K562 (cell line): Measurements from ENCODE around the gene WDR27. TPM values are rescaled to one million over a fixed set of nuclear protein-coding genes. Genes with fewer than 3 reads are reported as not detected.

Experiments
- FOXA3 ChIP-seq, 2 experiments: fragments of 450-650 bp in 1 of 2; sonication (generic) in 1 of 2; formaldehyde crosslinking; IDR thresholded peaks in 1 of 2; conservative IDR thresholded peaks in 1 of 2; 2 replicates each; pipeline versions ENCODE4 v1.4.0 to v1.8.0; 2020 to 2022; ENCODE audit warnings: mild to moderate bottlenecking in 2 of 2, missing genetic modification reagents in 1 of 2
- GATAD2B ChIP-seq: fragments of 450-650 bp; IDR thresholded peaks from 2 replicates; pipeline ENCODE4 v1.6.1; 2017; ENCODE audit warnings: mild to moderate bottlenecking, borderline replicate concordance
- HMG20B ChIP-seq: fragments of 250-450 bp; sonication (Bioruptor Pico); IDR thresholded peaks from 2 replicates; pipeline ENCODE4 v1.5.0; 2021; ENCODE audit warnings: mild to moderate bottlenecking
- KAT2B ChIP-seq: IDR thresholded peaks from one replicate; pipeline ENCODE4 v1.6.1; 2012; ENCODE audit warnings: low read depth, mild to moderate bottlenecking, control low read depth, inconsistent platforms, low read length, moderate library complexity
- MGA ChIP-seq: fragments of 450-650 bp; IDR thresholded peaks from 2 replicates; pipeline ENCODE4 v1.6.1; 2016; ENCODE audit warnings: mild to moderate bottlenecking, moderate library complexity
- MNT ChIP-seq, 2 experiments: fragments of 450-650 bp; conservative IDR thresholded peaks; 2 replicates each; pipeline ENCODE4 v1.6.1; 2017; ENCODE audit warnings: mild to moderate bottlenecking in 2 of 2, moderate library complexity in 2 of 2
- SAFB ChIP-seq: fragments of 200-400 bp; formaldehyde crosslinking; IDR thresholded peaks from 2 replicates; pipeline ENCODE4 v1.6.1; 2017; ENCODE audit warnings: low read depth, low read length, borderline replicate concordance
- SRSF1 ChIP-seq: fragments of 200-400 bp; formaldehyde crosslinking; IDR thresholded peaks from 2 replicates; pipeline ENCODE4 v1.6.1; 2017; ENCODE audit warnings: mild to moderate bottlenecking, low read depth, low read length, moderate library complexity
- STAT5B ChIP-seq: fragments of 250-450 bp; sonication (Bioruptor Pico); IDR thresholded peaks from 2 replicates; pipeline ENCODE4 v1.8.0; 2021; ENCODE audit warnings: mild to moderate bottlenecking, inconsistent platforms
- TAL1 ChIP-seq: fragments of 450-650 bp; IDR thresholded peaks from 2 replicates; pipeline ENCODE4 v1.6.1; 2016; ENCODE audit warnings: mild to moderate bottlenecking
- ZNF263 ChIP-seq: sonication (generic); formaldehyde crosslinking; IDR thresholded peaks from 2 replicates; pipeline ENCODE4 v1.8.0; 2022; ENCODE audit warnings: mild to moderate bottlenecking, missing genetic modification reagents, borderline replicate concordance
- ZNF395 ChIP-seq: fragments of 200-800 bp; sonication (Bioruptor generic); IDR thresholded peaks from 2 replicates; pipeline ENCODE4 v1.6.1; 2017; ENCODE audit warnings: missing genetic modification characterization, missing compliant biosample characterization
- ZNF76 ChIP-seq: fragments of 250-450 bp; sonication (Bioruptor Pico); IDR thresholded peaks from 2 replicates; pipeline ENCODE4 v1.4.0; 2020; ENCODE audit warnings: mild to moderate bottlenecking, moderate library complexity, borderline replicate concordance
- polyA plus RNA-seq, 8 experiments: library from polyadenylated mRNA; depleted of rRNA in 4 of 8; stranded (reverse) in 5 of 8; unstranded in 3 of 8; fragments of >200 nt; fragmentation: Nextera tagmentation in 2 of 8; fragmentation: Illumina TruSeq in 1 of 8; extraction: Ambion mirVana in 2 of 8; extraction: Trizol in 1 of 8; gene quantifications; 2 replicates each; pipeline versions ENCODE4 v1.2.1 to v1.2.3, GENCODE V29; 2011 to 2014; ENCODE audit warnings: inconsistent platforms in 1 of 8, missing spikeins in 1 of 8
- total RNA-seq, 7 experiments: library from RNA; depleted of rRNA in 6 of 7; stranded (reverse); fragments of >200 nt in 6 of 7; fragmentation: Illumina TruSeq in 2 of 7; extraction: Trizol in 2 of 7; gene quantifications; 2 replicates each; pipeline versions ENCODE4 v1.2.1 to v1.2.3, GENCODE V29; 2011 to 2021; ENCODE audit warnings: low replicate concordance in 1 of 7

The WDR27 gene
- total and polyA plus RNA-seq, 9 of the 15 experiments (the other 6 are each of a cell fraction or from before 2014, with no cell fraction given): 4.3 to 77.2 (median 22.7) TPM

DNA sequence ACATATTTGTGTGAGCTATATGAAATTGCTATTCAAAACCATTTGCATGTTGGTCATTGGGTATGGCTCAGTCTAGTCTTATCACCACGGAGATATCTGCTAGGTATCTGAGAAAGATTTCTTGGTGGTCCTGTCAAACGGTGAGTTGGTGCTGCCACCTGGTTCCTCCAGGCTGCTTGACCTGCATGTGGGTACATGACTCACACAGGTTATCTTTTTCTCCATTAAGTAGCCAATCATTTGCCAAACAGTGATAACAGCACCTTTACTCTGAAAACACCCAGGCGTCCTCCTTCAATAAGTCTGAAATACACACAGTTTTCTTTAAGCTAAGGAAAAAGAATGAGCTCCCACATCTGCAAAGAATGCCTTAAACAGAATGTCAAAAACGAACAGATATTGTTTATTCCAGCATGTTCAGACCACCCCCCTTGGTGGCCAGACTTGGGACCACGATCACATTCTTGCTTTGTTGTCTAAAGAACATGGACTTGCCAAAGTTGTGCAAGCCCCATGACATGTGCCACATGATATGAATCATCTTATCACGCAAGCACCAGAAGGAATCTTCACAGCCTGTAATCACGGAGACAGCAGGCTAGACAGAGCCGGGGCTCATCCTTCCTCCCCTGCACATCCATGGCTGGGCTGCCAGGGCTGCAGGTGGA lies 247.5 kb downstream of the WDR27 start (continued):
- TF ChIP-seq SAFB (no peak), ZNF263 (CRISPR knock-in tag) (peak; percentile 60; the same call in 1 of the 2 replicates), TAL1 (peak; percentile 73), ZNF395 (CRISPR knock-in tag) (0 out of 2 replicates have a peak, but pooled peaks have one; percentile 36), KAT2B (no peak), HMG20B (CRISPR knock-in tag) (no peak), MGA (no peak), FOXA3 (CRISPR knock-in tag; conservative IDR thresholded peaks at IDR 0.05 in 1 of 2, IDR thresholded peaks at IDR 0.05 in 1 of 2) (no peak), STAT5B (CRISPR knock-in tag) (no peak), GATAD2B (no peak), MNT (conservative IDR thresholded peaks at IDR 0.05) (0 out of 4 replicates have a peak, but pooled peaks of 1 of the 2 experiments have one; percentile 38), ZNF76 (no peak), SRSF1 (no peak)
